Measurements from ENCODE around the gene CIAO3. TPM values are rescaled to one million over a fixed set of nuclear protein-coding genes. Genes with fewer than 3 reads are reported as not detected.
A peak's percentile ranks its signal among the peaks of the same experiment; 100 is the strongest.

CIAO3 gene
- total RNA-seq, 1 donor from 2014 or later: 43.1 TPM

DNA sequence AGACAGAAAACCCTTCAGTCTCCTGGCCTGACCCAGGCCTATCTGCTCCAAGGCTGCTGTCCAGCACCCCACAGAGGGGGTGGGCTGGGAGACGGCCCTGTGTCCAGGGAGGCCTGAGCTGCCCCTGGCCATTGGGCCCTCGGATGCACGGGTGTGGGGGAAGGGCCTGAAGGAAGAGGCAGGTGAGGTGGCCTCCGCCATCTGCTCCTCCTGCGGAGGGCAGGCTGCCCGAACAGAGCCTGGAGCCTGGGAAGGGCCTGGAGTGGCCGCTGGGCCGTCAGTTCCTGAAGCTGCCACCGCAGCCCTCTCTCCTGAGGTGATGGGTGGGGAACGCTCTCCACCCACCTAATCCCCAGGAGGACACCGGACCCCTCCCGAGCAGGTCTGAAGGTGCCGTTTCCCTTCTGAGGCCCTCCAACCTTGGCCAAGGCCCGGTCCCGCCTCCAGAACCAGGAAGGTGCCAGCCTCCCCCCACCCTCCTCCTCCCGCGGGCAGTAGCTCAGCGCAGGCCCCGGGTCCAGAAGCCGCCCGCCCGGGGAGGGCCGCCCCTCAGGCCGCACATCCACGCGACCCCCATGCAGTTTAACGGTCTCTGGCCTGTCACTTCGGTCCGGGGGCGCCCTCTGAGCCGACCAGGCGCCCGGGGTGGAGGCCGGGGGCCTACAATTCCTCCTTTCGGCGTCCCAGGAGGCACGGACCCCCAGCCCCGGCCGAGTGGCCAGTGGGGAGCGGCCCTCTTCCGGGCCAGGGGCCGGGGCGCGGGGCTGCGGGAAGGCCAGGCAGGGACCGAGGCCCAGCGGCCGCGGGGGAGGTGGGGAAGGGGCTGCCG lies 36.0 kb downstream of the CIAO3 start:
- Mint-ChIP-seq H3K4me3 (no peak overlapping the region), H3K9me3 (no peaks in the 10 kb centered on the region), H3K27me3 (peaks cover 47% of the 10 kb centered on the region), H3K27ac (no peak overlapping the region), H3K36me3 (ENCODE audit: low read depth) (no peaks in the 10 kb centered on the region), H3K4me1 (peaks cover 4% of the 10 kb centered on the region)
- POLR2A ChIA-PET: interaction anchor here (0.6 kb wide), 1 partner anchor 15 kb away, joined by 3 read pairs; the partner anchor contains the start of gene WDR24
- TF ChIP-seq, protein P1, sequence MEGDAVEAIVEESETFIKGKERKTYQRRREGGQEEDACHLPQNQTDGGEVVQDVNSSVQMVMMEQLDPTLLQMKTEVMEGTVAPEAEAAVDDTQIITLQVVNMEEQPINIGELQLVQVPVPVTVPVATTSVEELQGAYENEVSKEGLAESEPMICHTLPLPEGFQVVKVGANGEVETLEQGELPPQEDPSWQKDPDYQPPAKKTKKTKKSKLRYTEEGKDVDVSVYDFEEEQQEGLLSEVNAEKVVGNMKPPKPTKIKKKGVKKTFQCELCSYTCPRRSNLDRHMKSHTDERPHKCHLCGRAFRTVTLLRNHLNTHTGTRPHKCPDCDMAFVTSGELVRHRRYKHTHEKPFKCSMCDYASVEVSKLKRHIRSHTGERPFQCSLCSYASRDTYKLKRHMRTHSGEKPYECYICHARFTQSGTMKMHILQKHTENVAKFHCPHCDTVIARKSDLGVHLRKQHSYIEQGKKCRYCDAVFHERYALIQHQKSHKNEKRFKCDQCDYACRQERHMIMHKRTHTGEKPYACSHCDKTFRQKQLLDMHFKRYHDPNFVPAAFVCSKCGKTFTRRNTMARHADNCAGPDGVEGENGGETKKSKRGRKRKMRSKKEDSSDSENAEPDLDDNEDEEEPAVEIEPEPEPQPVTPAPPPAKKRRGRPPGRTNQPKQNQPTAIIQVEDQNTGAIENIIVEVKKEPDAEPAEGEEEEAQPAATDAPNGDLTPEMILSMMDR (IDR thresholded peaks at IDR 0.05): no peak
- ATAC-seq (ENCODE audit: low read depth) (no peak), DNase-seq (no peak)
- CTCF ChIA-PET: no interaction called here
- intact Hi-C loops (cut with micrococcal nuclease): no loop called here

DNA sequence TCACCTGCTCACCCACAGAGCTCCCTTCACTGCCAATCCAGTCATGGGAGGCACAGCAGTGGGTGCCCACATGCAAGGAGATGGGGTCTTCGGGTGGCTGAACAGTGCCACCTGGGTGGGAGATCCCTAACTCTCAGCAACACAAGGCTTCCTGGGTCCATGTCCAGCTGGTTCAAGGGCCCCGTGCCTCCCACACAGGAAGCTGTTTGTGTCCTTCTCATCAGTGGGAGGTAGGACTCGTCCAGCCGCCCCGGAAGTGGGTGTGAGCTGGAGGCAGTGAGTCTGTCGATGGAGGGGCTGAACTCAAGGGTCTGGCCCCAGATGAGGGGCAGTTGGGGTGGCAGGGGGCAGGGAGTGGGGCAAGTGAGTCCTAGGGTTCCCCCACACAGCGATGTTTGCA lies 36.8 kb downstream of the CIAO3 start:
- TF ChIP-seq, protein P1 (IDR thresholded peaks at IDR 0.05): no peak
- DNase-seq: no peak
- Mint-ChIP-seq H3K27me3 (peaks cover 47% of the 10 kb centered on the region), H3K4me1 (peaks cover 4% of the 10 kb centered on the region), H3K36me3 (ENCODE audit: low read depth) (no peaks in the 10 kb centered on the region), H3K9me3 (no peaks in the 10 kb centered on the region), H3K27ac (no peak overlapping the region), H3K4me3 (no peak overlapping the region)
- CTCF ChIA-PET: no interaction called here
- intact Hi-C loops (cut with micrococcal nuclease): no loop called here
- POLR2A ChIA-PET: no interaction called here
- ATAC-seq (ENCODE audit: low read depth): no peak

DNA sequence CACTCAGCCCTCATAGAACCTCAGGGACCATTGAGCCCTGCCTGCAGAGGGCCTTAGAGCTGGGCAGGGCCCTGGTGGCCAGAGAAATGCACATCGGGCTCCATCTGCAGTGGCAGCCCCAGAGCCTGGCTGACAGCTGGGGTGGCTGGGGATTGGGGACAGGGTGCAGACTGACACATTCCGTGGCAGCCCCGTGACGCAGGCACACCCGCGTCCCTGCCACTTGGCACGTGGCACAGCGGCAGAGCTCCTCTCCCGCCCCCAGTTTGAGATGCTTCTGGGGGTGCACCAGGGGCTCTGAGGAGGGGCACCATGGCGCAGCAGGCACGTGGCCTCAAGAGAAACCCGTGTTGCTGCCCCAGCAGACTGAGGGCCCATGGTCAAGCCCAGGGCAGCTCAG lies 37.4 kb downstream of the CIAO3 start:
- intact Hi-C loops (cut with micrococcal nuclease): no loop called here

DNA sequence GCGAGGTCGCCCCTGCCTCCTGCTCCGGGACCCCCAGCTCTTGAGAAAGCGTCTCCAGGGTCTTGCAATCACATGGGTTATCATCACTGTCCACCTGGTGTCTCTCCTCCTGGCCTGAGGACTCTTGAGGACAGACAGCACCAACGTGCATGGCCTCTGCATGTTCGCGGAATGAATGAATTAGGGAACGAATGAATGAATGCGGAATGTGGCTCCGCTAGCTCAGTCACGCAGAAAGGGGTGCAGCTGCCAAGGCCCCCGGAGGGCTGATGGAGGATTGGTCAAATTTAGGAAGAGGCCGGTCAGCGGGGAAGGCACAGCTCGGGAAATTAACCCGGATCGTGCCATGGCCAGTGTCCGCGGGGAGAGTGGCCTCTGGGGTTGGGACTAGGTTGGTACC lies 38.5 kb downstream of the CIAO3 start:
- Mint-ChIP-seq H3K27me3 (peaks cover 34% of the 10 kb centered on the region), H3K9me3 (no peaks in the 10 kb centered on the region), H3K4me1 (peaks cover 4% of the 10 kb centered on the region), H3K4me3 (no peak overlapping the region), H3K27ac (no peak overlapping the region), H3K36me3 (ENCODE audit: low read depth) (no peaks in the 10 kb centered on the region)
- POLR2A ChIA-PET: no interaction called here
- CTCF ChIA-PET: no interaction called here
- ATAC-seq (ENCODE audit: low read depth): no peak
- TF ChIP-seq, protein P1 (IDR thresholded peaks at IDR 0.05): no peak
- no peak for DNase-seq
- intact Hi-C loops (cut with micrococcal nuclease): no loop called here

More for the DNA sequence above, 37.4 kb downstream of the CIAO3 start:
- peaks cover 4% of the 10 kb centered on the region for H3K4me1 Mint-ChIP-seq
- TF ChIP-seq, protein P1 (IDR thresholded peaks at IDR 0.05): no peak
- CTCF ChIA-PET: no interaction called here
- peaks cover 42% of the 10 kb centered on the region for H3K27me3 Mint-ChIP-seq
- DNase-seq (no peak), ATAC-seq (ENCODE audit: low read depth) (no peak)
- POLR2A ChIA-PET: interaction anchor here (0.6 kb wide), 1 partner anchor 270 kb away, joined by 3 read pairs; no protein-coding TSS in a partner anchor
- H3K36me3 Mint-ChIP-seq (ENCODE audit: low read depth): no peaks in the 10 kb centered on the region
- no peak overlapping the region for H3K4me3 Mint-ChIP-seq
- no peaks in the 10 kb centered on the region for H3K9me3 Mint-ChIP-seq
- no peak overlapping the region for H3K27ac Mint-ChIP-seq

DNA sequence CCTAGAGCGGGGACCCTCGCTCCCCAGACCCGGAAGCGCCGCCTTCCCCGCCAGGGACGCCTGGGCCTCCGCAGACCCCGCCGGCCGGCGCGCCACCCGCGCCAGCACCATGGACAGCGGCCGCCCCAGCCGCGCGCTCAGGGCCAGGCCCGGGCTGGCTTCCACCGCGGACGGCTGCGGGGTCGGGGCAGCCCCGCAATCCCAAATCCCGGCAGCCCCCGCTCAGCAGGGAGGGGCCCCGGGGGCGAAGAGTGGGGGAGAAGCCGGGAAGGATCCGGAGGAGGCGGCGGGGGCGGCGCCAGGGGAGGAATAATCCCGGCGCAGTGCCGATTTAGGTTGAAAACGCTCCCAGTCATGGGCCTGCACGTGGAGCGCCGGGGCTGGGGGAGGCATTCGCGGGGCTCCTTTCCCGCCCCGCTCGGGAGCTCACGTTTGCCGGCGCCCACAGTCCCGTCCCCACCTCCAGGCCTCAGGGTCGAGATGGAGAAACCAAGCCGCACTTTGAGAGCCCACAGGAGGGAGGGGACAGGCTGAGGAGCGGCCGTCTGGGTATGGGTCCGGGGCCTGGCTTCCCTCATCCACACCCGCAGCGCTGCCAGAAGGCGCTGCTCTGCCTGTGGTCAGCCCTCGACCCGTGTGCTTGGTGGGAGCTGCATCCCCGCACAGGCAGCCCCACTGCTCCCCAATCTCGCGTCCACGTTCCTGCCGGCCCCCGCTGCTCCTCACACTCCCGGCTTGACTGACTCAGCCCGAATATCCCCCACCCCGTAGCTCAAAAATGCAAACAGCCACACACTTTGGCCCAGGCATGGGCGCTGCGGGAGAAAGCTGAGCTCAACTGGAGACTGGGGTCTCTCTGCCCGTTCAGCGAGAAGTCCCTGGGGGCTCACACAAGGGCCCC lies 39.9 kb downstream of the CIAO3 start:
- intact Hi-C loops (cut with micrococcal nuclease): no loop called here
- peaks cover 32% of the 10 kb centered on the region for H3K27me3 Mint-ChIP-seq
- H3K4me3 Mint-ChIP-seq: no peak overlapping the region
- ChIA-PET POLR2A (interaction anchor here (0.6 to 1.1 kb wide), 2 partner anchors 10 to 21 kb away, joined by 3 to 5 read pairs; no protein-coding TSS in a partner anchor), CTCF (no interaction called here)
- H3K9me3 Mint-ChIP-seq: no peaks in the 10 kb centered on the region
- TF ChIP-seq, protein P1 (IDR thresholded peaks at IDR 0.05): no peak
- no peaks in the 10 kb centered on the region for H3K36me3 Mint-ChIP-seq (ENCODE audit: low read depth)
- H3K4me1 Mint-ChIP-seq: peaks cover under 1% of the 10 kb centered on the region
- DNase-seq (no peak), ATAC-seq (ENCODE audit: low read depth) (peak; percentile 67)
- H3K27ac Mint-ChIP-seq: no peak overlapping the region

All from activated B cell treated with CpG ODN at 0.5 μM for 24 hours (primary cell).